Measurements from ENCODE around the gene SYT1. TPM values are rescaled to one million over a fixed set of nuclear protein-coding genes. Genes with fewer than 3 reads are reported as not detected.

Gene SYT1
- total RNA-seq, 2 experiments from 2014 or later, result not detected

GRCh38 chr12:78966062-78966461, 101.5 kb downstream of the SYT1 start:
- Mint-ChIP-seq H3K4me3 (no peak overlapping the region), H3K36me3 (no peaks in the 10 kb centered on the region), H3K27me3 (no peaks in the 10 kb centered on the region), H3K27ac (no peak overlapping the region), H3K9me3 (no peaks in the 10 kb centered on the region), H3K4me1 (no peaks in the 10 kb centered on the region)
- DNase-seq (no peak), ATAC-seq (ENCODE audit: low read depth) (no peak)
- POLR2A ChIA-PET, result no interaction called here

GRCh38 chr12:78966926-78967325, 102.4 kb downstream of the SYT1 start:
- POLR2A ChIA-PET, result no interaction called here
- no peaks in the 10 kb centered on the region for H3K9me3 Mint-ChIP-seq
- ATAC-seq (ENCODE audit: low read depth) (no peak), DNase-seq (no peak)
- H3K27ac Mint-ChIP-seq, result no peak overlapping the region
- no peaks in the 10 kb centered on the region for H3K27me3 Mint-ChIP-seq
- no peaks in the 10 kb centered on the region for H3K4me1 Mint-ChIP-seq
- H3K36me3 Mint-ChIP-seq, result no peaks in the 10 kb centered on the region
- no peak overlapping the region for H3K4me3 Mint-ChIP-seq

GRCh38 chr12:78968226-78968625, 103.7 kb downstream of the SYT1 start:
- Mint-ChIP-seq H3K27ac (no peak overlapping the region), H3K4me1 (no peaks in the 10 kb centered on the region), H3K36me3 (no peaks in the 10 kb centered on the region), H3K4me3 (no peak overlapping the region), H3K27me3 (no peaks in the 10 kb centered on the region), H3K9me3 (no peaks in the 10 kb centered on the region)
- no peak for ATAC-seq (ENCODE audit: low read depth)
- no peak for DNase-seq
- POLR2A ChIA-PET, result no interaction called here

- POLR2A ChIA-PET, result no interaction called here
- Mint-ChIP-seq H3K4me3 (no peak overlapping the region), H3K4me1 (no peaks in the 10 kb centered on the region), H3K9me3 (peaks cover 2% of the 10 kb centered on the region), H3K36me3 (no peaks in the 10 kb centered on the region), H3K27ac (no peak overlapping the region), H3K27me3 (no peaks in the 10 kb centered on the region)
- DNase-seq (no peak), ATAC-seq (ENCODE audit: low read depth) (no peak)
Measured at GRCh38 chr12:78970041-78970440, 105.5 kb downstream of the SYT1 start.

GRCh38 chr12:78977304-78977867, 112.8 kb downstream of the SYT1 start:
- Mint-ChIP-seq H3K27ac (no peak overlapping the region), H3K36me3 (no peaks in the 10 kb centered on the region), H3K4me3 (no peak overlapping the region), H3K27me3 (no peaks in the 10 kb centered on the region), H3K9me3 (peaks cover 2% of the 10 kb centered on the region), H3K4me1 (no peaks in the 10 kb centered on the region)
- DNase-seq, result no peak
- ATAC-seq (ENCODE audit: low read depth), result no peak
- POLR2A ChIA-PET, result no interaction called here

GRCh38 chr12:78994168-78994791, 129.7 kb downstream of the SYT1 start:
- DNase-seq, result no peak

GRCh38 chr12:79000501-79000900, 135.9 kb downstream of the SYT1 start:
- POLR2A ChIA-PET, result no interaction called here
- no peaks in the 10 kb centered on the region for H3K9me3 Mint-ChIP-seq
- H3K27me3 Mint-ChIP-seq, result no peaks in the 10 kb centered on the region
- ATAC-seq (ENCODE audit: low read depth) (no peak), DNase-seq (no peak)
- no peak overlapping the region for H3K4me3 Mint-ChIP-seq
- H3K27ac Mint-ChIP-seq, result no peak overlapping the region
- H3K4me1 Mint-ChIP-seq, result no peaks in the 10 kb centered on the region
- H3K36me3 Mint-ChIP-seq, result no peaks in the 10 kb centered on the region

More at GRCh38 chr12:78994168-78994791, 129.7 kb downstream of the SYT1 start:
- no peaks in the 10 kb centered on the region for H3K27me3 Mint-ChIP-seq
- ATAC-seq (ENCODE audit: low read depth), result no peak
- no peak overlapping the region for H3K4me3 Mint-ChIP-seq
- H3K4me1 Mint-ChIP-seq, result no peaks in the 10 kb centered on the region
- POLR2A ChIA-PET, result no interaction called here
- no peaks in the 10 kb centered on the region for H3K9me3 Mint-ChIP-seq
- no peak overlapping the region for H3K27ac Mint-ChIP-seq
- H3K36me3 Mint-ChIP-seq, result no peaks in the 10 kb centered on the region

- Mint-ChIP-seq H3K4me1 (no peaks in the 10 kb centered on the region), H3K9me3 (no peaks in the 10 kb centered on the region), H3K36me3 (no peaks in the 10 kb centered on the region), H3K4me3 (no peak overlapping the region), H3K27ac (no peak overlapping the region), H3K27me3 (no peaks in the 10 kb centered on the region)
- POLR2A ChIA-PET, result no interaction called here
- DNase-seq (no peak), ATAC-seq (ENCODE audit: low read depth) (no peak)
Measured at GRCh38 chr12:79001404-79001803, 136.8 kb downstream of the SYT1 start.

GRCh38 chr12:79006306-79006705, 141.7 kb downstream of the SYT1 start:
- no peaks in the 10 kb centered on the region for H3K9me3 Mint-ChIP-seq
- POLR2A ChIA-PET, result no interaction called here
- no peak overlapping the region for H3K4me3 Mint-ChIP-seq
- no peaks in the 10 kb centered on the region for H3K27me3 Mint-ChIP-seq
- no peaks in the 10 kb centered on the region for H3K4me1 Mint-ChIP-seq
- no peak overlapping the region for H3K27ac Mint-ChIP-seq
- ATAC-seq (ENCODE audit: low read depth) (no peak), DNase-seq (no peak)
- no peaks in the 10 kb centered on the region for H3K36me3 Mint-ChIP-seq

- no peak overlapping the region for H3K4me3 Mint-ChIP-seq
- POLR2A ChIA-PET, result no interaction called here
- no peaks in the 10 kb centered on the region for H3K27me3 Mint-ChIP-seq
- ATAC-seq (ENCODE audit: low read depth) (no peak), DNase-seq (no peak)
- H3K36me3 Mint-ChIP-seq, result no peaks in the 10 kb centered on the region
- no peak overlapping the region for H3K27ac Mint-ChIP-seq
- no peaks in the 10 kb centered on the region for H3K4me1 Mint-ChIP-seq
- no peaks in the 10 kb centered on the region for H3K9me3 Mint-ChIP-seq
Measured at GRCh38 chr12:79008591-79008990, 144.0 kb downstream of the SYT1 start.

- Mint-ChIP-seq H3K27ac (no peak overlapping the region), H3K36me3 (no peaks in the 10 kb centered on the region), H3K4me3 (no peak overlapping the region), H3K4me1 (no peaks in the 10 kb centered on the region), H3K27me3 (no peaks in the 10 kb centered on the region), H3K9me3 (no peaks in the 10 kb centered on the region)
- POLR2A ChIA-PET, result no interaction called here
- DNase-seq, result no peak
- no peak for ATAC-seq (ENCODE audit: low read depth)
Measured at GRCh38 chr12:79012636-79013035, 148.1 kb downstream of the SYT1 start.

GRCh38 chr12:79016181-79016580, 151.6 kb downstream of the SYT1 start:
- Mint-ChIP-seq H3K4me1 (no peaks in the 10 kb centered on the region), H3K4me3 (no peak overlapping the region), H3K27ac (no peak overlapping the region), H3K36me3 (no peaks in the 10 kb centered on the region), H3K27me3 (no peaks in the 10 kb centered on the region), H3K9me3 (peaks cover 2% of the 10 kb centered on the region)
- POLR2A ChIA-PET, result no interaction called here
- DNase-seq (no peak), ATAC-seq (ENCODE audit: low read depth) (no peak)

- H3K9me3 Mint-ChIP-seq, result peaks cover 2% of the 10 kb centered on the region
Measured at GRCh38 chr12:79019672-79020071, 155.1 kb downstream of the SYT1 start.

GRCh38 chr12:79020106-79020505, 155.5 kb downstream of the SYT1 start:
- H3K27ac Mint-ChIP-seq, result no peak overlapping the region
- POLR2A ChIA-PET, result no interaction called here
- peaks cover 2% of the 10 kb centered on the region for H3K9me3 Mint-ChIP-seq
- H3K4me3 Mint-ChIP-seq, result no peak overlapping the region
- ATAC-seq (ENCODE audit: low read depth) (no peak), DNase-seq (no peak)
- no peaks in the 10 kb centered on the region for H3K36me3 Mint-ChIP-seq
- no peaks in the 10 kb centered on the region for H3K4me1 Mint-ChIP-seq
- H3K27me3 Mint-ChIP-seq, result no peaks in the 10 kb centered on the region

More at GRCh38 chr12:79019672-79020071, 155.1 kb downstream of the SYT1 start:
- DNase-seq (no peak), ATAC-seq (ENCODE audit: low read depth) (no peak)
- Mint-ChIP-seq H3K27me3 (no peaks in the 10 kb centered on the region), H3K4me3 (no peak overlapping the region), H3K36me3 (no peaks in the 10 kb centered on the region), H3K4me1 (no peaks in the 10 kb centered on the region), H3K27ac (no peak overlapping the region)
- POLR2A ChIA-PET, result no interaction called here

GRCh38 chr12:79021021-79021420, 156.4 kb downstream of the SYT1 start:
- no peak for ATAC-seq (ENCODE audit: low read depth)
- H3K4me1 Mint-ChIP-seq, result no peaks in the 10 kb centered on the region
- no peaks in the 10 kb centered on the region for H3K27me3 Mint-ChIP-seq
- POLR2A ChIA-PET, result no interaction called here
- H3K4me3 Mint-ChIP-seq, result no peak overlapping the region
- H3K36me3 Mint-ChIP-seq, result no peaks in the 10 kb centered on the region
- peaks cover 2% of the 10 kb centered on the region for H3K9me3 Mint-ChIP-seq
- H3K27ac Mint-ChIP-seq, result no peak overlapping the region
- DNase-seq, result no peak

Data from activated naive CD8-positive, alpha-beta T cell treated with anti-CD3 and anti-CD28 coated beads, Interleukin-2, amount 10 ng/mL, durations not matched to agents 7 days and 5 days (primary cell).